ENCODE measurements around the gene CIRBP. TPM values are rescaled to one million over a fixed set of nuclear protein-coding genes. Genes with fewer than 3 reads are reported as not detected.

Gene CIRBP
- total and polyA plus RNA-seq, 9 of the 15 experiments (the other 6 are each of a cell fraction or from before 2014, with no cell fraction given): 20.5 to 327 (median 176) TPM

- TF ChIP-seq PTRF (tag; IDR thresholded peaks at IDR 0.05): no peak
- TF ChIP-seq KDM1A (IDR thresholded peaks at IDR 0.05): no peak
- TF ChIP-seq RBM25 (IDR thresholded peaks at IDR 0.05; ENCODE audit: low read depth, low read length, severe bottlenecking): no peak
- no peak for TF ChIP-seq CLOCK (CRISPR knock-in tag; IDR thresholded peaks at IDR 0.05; ENCODE audit: borderline replicate concordance)
- TF ChIP-seq ZNF217 (CRISPR knock-in tag; IDR thresholded peaks at IDR 0.05): no peak
- TF ChIP-seq SOX6 (IDR thresholded peaks at IDR 0.05): no peak
- TF ChIP-seq MLLT1 (IDR thresholded peaks at IDR 0.05): no peak
- no peak for TF ChIP-seq NR2F6 (CRISPR knock-in tag; IDR thresholded peaks at IDR 0.05)
- no peak for TF ChIP-seq MEIS2 (IDR thresholded peaks at IDR 0.05; ENCODE audit: partially characterized antibody)
- TF ChIP-seq SUPT5H (IDR thresholded peaks at IDR 0.05): peak; percentile 63
- TF ChIP-seq NCOR1 (IDR thresholded peaks at IDR 0.05): no peak
- no peak for TF ChIP-seq ZNF507 (tag; conservative IDR thresholded peaks at IDR 0.05)
- no peak for TF ChIP-seq ARID3B (CRISPR knock-in tag; IDR thresholded peaks at IDR 0.05; ENCODE audit: borderline replicate concordance)
- no peak for TF ChIP-seq ELK1 (CRISPR knock-in tag; IDR thresholded peaks at IDR 0.05)
- no peak for TF ChIP-seq CBFA2T2 (conservative IDR thresholded peaks at IDR 0.05)
- TF ChIP-seq KAT2B (IDR thresholded peaks at IDR 0.05; ENCODE audit: low read depth, low read length): no peak
- TF ChIP-seq ZNF76 (CRISPR knock-in tag; IDR thresholded peaks at IDR 0.05; ENCODE audit: borderline replicate concordance): no peak
- no peak for TF ChIP-seq ETV1 (tag; conservative IDR thresholded peaks at IDR 0.05; ENCODE audit: low read depth)
- no peak for TF ChIP-seq ZNF639 (CRISPR knock-in tag; conservative IDR thresholded peaks at IDR 0.05 in 1 of 2, IDR thresholded peaks at IDR 0.05 in 1 of 2)
Observed at GRCh38 chr19:1275976-1276627, 7.0 kb downstream of the CIRBP start (continued).

Data from K562 (cell line).